GM21360 (cell line): ENCODE data around the gene KATNA1.
A peak's percentile ranks its signal among the peaks of the same experiment; 100 is the strongest.

Experiments used
- ATAC-seq: cut with Tn5 transposase; IDR thresholded peaks from one replicate; pipeline ENCODE4 v1.9.1; 2021; ENCODE audit warnings: mild to moderate bottlenecking, moderate library complexity; ENCODE audit not compliant: unreplicated experiment

KATNA1 gene

DNA sequence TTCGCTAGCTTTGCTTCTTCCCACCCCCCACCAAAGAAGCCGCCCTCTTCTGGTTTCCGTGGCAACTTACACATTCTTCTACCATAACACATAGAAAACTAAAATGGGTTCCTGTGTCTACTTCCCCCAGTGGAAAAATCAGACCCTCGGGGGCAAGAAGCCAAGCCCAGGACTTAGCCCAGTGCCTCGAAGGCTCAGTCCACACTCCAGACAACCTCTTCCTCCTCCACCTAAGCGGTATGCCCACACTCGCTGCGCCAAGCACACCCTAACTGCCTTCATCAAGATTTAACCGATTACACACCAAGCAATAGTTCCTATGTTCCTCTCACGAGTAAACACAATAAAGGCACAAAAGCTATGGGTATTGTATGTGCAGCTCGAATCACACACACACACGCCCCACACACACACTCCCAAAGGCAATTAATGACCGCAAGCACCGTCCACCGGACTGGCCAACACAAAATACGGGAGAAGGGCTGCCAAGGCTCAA lies 103.2 kb downstream of the KATNA1 start:
- peak; percentile 2 for ATAC-seq
